Lung (tissue), 12 donors: ENCODE measurements around the gene NDUFA3. TPM values are rescaled to one million over a fixed set of nuclear protein-coding genes. Genes with fewer than 3 reads are reported as not detected.

Source experiments
- ATAC-seq: fragments of 200-7000 bp; cut with Tn5 transposase; one replicate; pipeline ENCODE4 v1.9.1; 2020; ENCODE audit warnings: moderate number of reproducible peaks; ENCODE audit not compliant: insufficient read depth, low FRiP score
- DNase-seq, 3 donors: peaks; one replicate each; pipeline ENCODE4 v3.0.0-alpha.2; 2013 to 2017
- H3K27ac ChIP-seq, 2 donors: one replicate each; pipeline ENCODE4 v1.5.1; 2013; ENCODE audit warnings: mild to moderate bottlenecking in 2 of 2, moderate library complexity in 2 of 2, control low read depth in 1 of 2, inconsistent platforms in 1 of 2, low read depth in 1 of 2, low read length in 1 of 2
- H3K27me3 ChIP-seq, 3 donors: one replicate each; pipeline ENCODE4 v1.5.1; 2013; ENCODE audit warnings: low read length in 2 of 3; ENCODE audit not compliant: control insufficient read depth in 3 of 3, insufficient read depth in 3 of 3
- H3K36me3 ChIP-seq, 4 donors: one replicate each; pipeline ENCODE4 v1.5.1; 2013; ENCODE audit warnings: low read length in 4 of 4, mild to moderate bottlenecking in 1 of 4, moderate library complexity in 1 of 4; ENCODE audit not compliant: control insufficient read depth in 4 of 4, insufficient read depth in 4 of 4
- H3K4me1 ChIP-seq, 5 donors: one replicate each; pipeline ENCODE4 v1.5.1; 2013; ENCODE audit warnings: low read length in 5 of 5, mild to moderate bottlenecking in 2 of 5, moderate library complexity in 1 of 5; ENCODE audit not compliant: control insufficient read depth in 5 of 5, insufficient read depth in 5 of 5
- H3K4me3 ChIP-seq: one replicate; pipeline ENCODE4 v1.5.1; 2013; ENCODE audit warnings: mild to moderate bottlenecking, control low read depth, moderate library complexity
- H3K9ac ChIP-seq, 2 donors: one replicate each; pipeline ENCODE4 v1.5.1; 2013; ENCODE audit warnings: low read length in 2 of 2, control low read depth in 1 of 2; ENCODE audit not compliant: insufficient read depth in 1 of 2
- H3K9me3 ChIP-seq, 4 donors: one replicate each; pipeline ENCODE4 v1.5.1; 2013; ENCODE audit warnings: low read length in 3 of 4, mild to moderate bottlenecking in 1 of 4, moderate library complexity in 1 of 4; ENCODE audit not compliant: control insufficient read depth in 4 of 4, insufficient read depth in 3 of 4
- CTCF ChIP-seq: IDR thresholded peaks from 2 replicates; pipeline ENCODE4 v1.5.1; 2012; ENCODE audit warnings: mild to moderate bottlenecking; ENCODE audit errors: control extremely low read depth, extremely low read depth
- WGBS, 2 donors: extraction: QIAGEN DNeasy Blood & Tissue Kit; methylation state at CpG; one replicate each; pipeline ENCODE4 v1.1.7; 2013; 5-methylcytosine and 5-hydroxymethylcytosine counted together
- polyA plus RNA-seq, 2 donors: library from polyadenylated mRNA; stranded (reverse); fragments of 200-250 nt; gene quantifications; one replicate each; pipeline ENCODE4 v1.2.1, GENCODE V29; 2013
- total RNA-seq, 2 donors: library from RNA; depleted of rRNA in 1 of 2; stranded (reverse); fragments of >200 nt in 1 of 2; gene quantifications; one replicate each; pipeline ENCODE4 v1.2.1, GENCODE V29; 2014 to 2021
- donor health status: control.
- donor health status: control.
- donor health status: Bipolar disorder and iron deficiency.
- donor health status: healthy.
- donor health status: DM: yes; HTN: yes; CAD: no.

The NDUFA3 gene
- total and polyA plus RNA-seq, 4 donors = 12.8 to 548 (median 116) TPM

DNA sequence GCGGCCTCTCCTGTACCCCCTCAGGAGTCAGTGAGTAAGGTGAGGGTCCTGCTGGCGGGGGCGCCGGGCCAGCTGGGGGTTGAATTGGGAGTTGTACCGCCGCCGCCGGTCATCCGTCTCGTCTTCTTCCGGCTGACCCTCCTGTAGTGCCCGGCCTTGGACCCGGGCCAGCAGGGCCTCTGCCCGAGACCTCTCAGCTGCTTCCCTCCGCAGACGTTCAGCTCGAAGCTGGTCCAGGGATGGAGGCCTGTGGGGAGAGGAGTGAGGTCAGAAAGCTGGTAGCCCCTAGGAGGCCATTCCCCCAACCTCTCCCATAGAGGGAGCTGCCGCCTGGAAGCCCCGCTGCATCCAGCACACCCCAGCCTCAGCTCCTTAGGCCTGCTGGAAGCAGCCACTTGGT, 53.0 kb downstream of the NDUFA3 start:
- no peak for TF ChIP-seq CTCF
- peaks cover 4 to 14% (median 7%) of the 10 kb centered on the region in 5 donors for H3K4me1 ChIP-seq
- H3K27me3 ChIP-seq = no peaks in the 10 kb centered on the region
- no peak overlapping the region for H3K9ac ChIP-seq
- H3K4me3 ChIP-seq = no peak overlapping the region
- no peak for ATAC-seq
- H3K36me3 ChIP-seq = peaks cover 9 to 62% (median 23%) of the 10 kb centered on the region in 4 donors
- H3K9me3 ChIP-seq = no peaks in the 10 kb centered on the region
- peak overlapping the region in 1 of 2 donors; percentile 7 for H3K27ac ChIP-seq
- no peak for DNase-seq
- WGBS, 2 donors = 73 to 81% methylated on average over 19 of the region's 19 CpGs

DNA sequence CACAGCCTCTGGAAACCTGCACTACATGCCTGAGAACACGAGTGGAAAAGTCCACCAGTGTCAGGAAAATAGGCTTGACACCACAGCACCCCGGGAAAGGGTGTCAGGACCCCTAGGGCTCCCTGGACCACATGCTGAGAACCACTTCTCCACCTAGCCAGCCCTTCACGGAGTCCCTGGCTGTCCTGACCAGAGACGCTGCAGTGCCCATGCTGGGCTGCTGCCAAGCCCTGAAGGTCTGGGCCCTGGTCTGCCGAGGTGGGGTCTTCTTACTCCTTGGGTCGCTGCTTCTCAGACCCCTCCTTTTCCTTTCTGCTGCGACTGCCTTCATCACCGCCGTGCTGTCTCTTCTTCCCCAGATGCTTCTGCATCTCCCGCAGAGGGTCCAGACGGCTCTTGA, 53.8 kb downstream of the NDUFA3 start:
- H3K4me3 ChIP-seq = no peak overlapping the region
- peaks cover 4 to 20% (median 9%) of the 10 kb centered on the region in 5 donors for H3K4me1 ChIP-seq
- no peaks in the 10 kb centered on the region for H3K27me3 ChIP-seq
- no peak overlapping the region for H3K9ac ChIP-seq
- H3K36me3 ChIP-seq = peaks cover 9 to 58% (median 18%) of the 10 kb centered on the region in 4 donors
- no peak for TF ChIP-seq CTCF
- ATAC-seq (no peak), DNase-seq (no peak)
- H3K27ac ChIP-seq = no peak overlapping the region
- H3K9me3 ChIP-seq = no peaks in the 10 kb centered on the region
- WGBS, 2 donors = 84 to 89% methylated on average over 8 to 11 of the region's 11 CpGs

DNA sequence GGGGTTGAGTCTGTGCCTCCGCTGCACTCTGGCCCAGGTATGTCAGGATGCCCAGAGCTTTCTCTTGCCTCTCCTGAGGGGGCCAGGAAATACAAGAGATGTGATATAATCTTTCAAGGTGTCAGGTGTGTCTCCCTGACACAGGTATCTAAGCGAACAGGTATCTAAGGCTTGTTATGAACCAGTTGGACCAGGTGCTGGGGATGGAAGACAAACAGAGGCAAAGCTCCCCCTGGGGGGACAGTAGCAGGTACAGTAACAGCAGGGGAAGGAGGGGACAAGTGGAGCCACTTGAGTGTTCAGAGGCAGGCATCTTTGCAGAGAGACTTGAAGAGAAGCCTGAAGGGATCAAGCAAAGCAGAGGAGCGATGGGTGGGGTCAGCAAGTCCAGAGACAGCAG, 54.3 kb downstream of the NDUFA3 start:
- peaks cover 9 to 53% (median 14%) of the 10 kb centered on the region in 4 donors for H3K36me3 ChIP-seq
- DNase-seq (no peak), ATAC-seq (no peak)
- H3K27me3 ChIP-seq = no peaks in the 10 kb centered on the region
- 92 to 94% methylated on average over 3 of the region's 3 CpGs for WGBS, 2 donors
- no peak for TF ChIP-seq CTCF
- no peak overlapping the region for H3K4me3 ChIP-seq
- peaks cover 4 to 20% (median 9%) of the 10 kb centered on the region in 5 donors for H3K4me1 ChIP-seq
- H3K9me3 ChIP-seq = no peaks in the 10 kb centered on the region
- no peak overlapping the region for H3K27ac ChIP-seq
- no peak overlapping the region for H3K9ac ChIP-seq

Other genes starting within 250 kb of the NDUFA3 start
- gene MYADM, start 235.0 kb upstream of the NDUFA3 start, total RNA-seq = 100 to 1,000 TPM in 1 of 2 donors, 10 to 100 TPM in 1; 52.5 to 245 TPM
- gene MYADM, start 235.0 kb upstream of the NDUFA3 start, polyA plus RNA-seq = 100 to 1,000 TPM in 1 of 2 donors, 10 to 100 TPM in 1; 48.5 to 106 TPM
- under 1 TPM; 0.18 to 0.63 TPM for gene PRKCG, start 220.7 kb upstream of the NDUFA3 start, total RNA-seq
- gene PRKCG, start 220.7 kb upstream of the NDUFA3 start, polyA plus RNA-seq = under 1 TPM in 1 of 2 donors, not detected in 1; 0.02 TPM
- not detected for gene CACNG7, start 193.6 kb upstream of the NDUFA3 start, total RNA-seq
- not detected for gene CACNG7, start 193.6 kb upstream of the NDUFA3 start, polyA plus RNA-seq
- under 1 TPM in 1 of 2 donors, not detected in 1; 0.15 TPM for gene CACNG8, start 139.9 kb upstream of the NDUFA3 start, total RNA-seq
- gene CACNG8, start 139.9 kb upstream of the NDUFA3 start, polyA plus RNA-seq = under 1 TPM; 0.01 to 0.06 TPM
- 1 to 10 TPM; 4.1 to 8.6 TPM for gene CACNG6, start 111.2 kb upstream of the NDUFA3 start, total RNA-seq
- gene CACNG6, start 111.2 kb upstream of the NDUFA3 start, polyA plus RNA-seq = 1 to 10 TPM; 2.4 to 3.4 TPM
- gene VSTM1, start 39.0 kb upstream of the NDUFA3 start, total RNA-seq = 1 to 10 TPM; 1.4 to 3.6 TPM
- 1 to 10 TPM in 1 of 2 donors, not detected in 1; 4.5 TPM for gene VSTM1, start 39.0 kb upstream of the NDUFA3 start, polyA plus RNA-seq
- gene TARM1, start 21.5 kb upstream of the NDUFA3 start, total RNA-seq = under 1 TPM in 1 of 2 donors, not detected in 1; 0.71 TPM
- under 1 TPM in 1 of 2 donors, not detected in 1; 0.60 TPM for gene TARM1, start 21.5 kb upstream of the NDUFA3 start, polyA plus RNA-seq
- gene OSCAR, start 2.1 kb upstream of the NDUFA3 start, total RNA-seq = 10 to 100 TPM in 1 of 2 donors, 1 to 10 TPM in 1; 4.4 to 77.4 TPM
- gene OSCAR, start 2.1 kb upstream of the NDUFA3 start, polyA plus RNA-seq = 10 to 100 TPM; 25.8 to 73.0 TPM
- 10 to 100 TPM; 12.1 to 25.5 TPM for gene TFPT, start 12.8 kb downstream of the NDUFA3 start, total RNA-seq
- 10 to 100 TPM; 19.8 to 32.9 TPM for gene TFPT, start 12.8 kb downstream of the NDUFA3 start, polyA plus RNA-seq
- 10 to 100 TPM; 34.1 to 54.0 TPM for gene PRPF31, start 12.9 kb downstream of the NDUFA3 start, total RNA-seq
- gene PRPF31, start 12.9 kb downstream of the NDUFA3 start, polyA plus RNA-seq = 10 to 100 TPM; 49.4 to 54.1 TPM
- gene CNOT3, start 34.9 kb downstream of the NDUFA3 start, total RNA-seq = 10 to 100 TPM; 23.5 to 40.4 TPM
- 10 to 100 TPM; 26.5 to 31.2 TPM for gene CNOT3, start 34.9 kb downstream of the NDUFA3 start, polyA plus RNA-seq
- gene LENG1, start 56.9 kb downstream of the NDUFA3 start, total RNA-seq = 1 to 10 TPM; 3.8 to 8.5 TPM
- gene LENG1, start 56.9 kb downstream of the NDUFA3 start, polyA plus RNA-seq = 10 to 100 TPM in 1 of 2 donors, 1 to 10 TPM in 1; 7.9 to 17.1 TPM
- 10 to 100 TPM; 40.8 to 81.0 TPM for gene TMC4, start 70.3 kb downstream of the NDUFA3 start, total RNA-seq
- 10 to 100 TPM; 26.1 to 26.9 TPM for gene TMC4, start 70.3 kb downstream of the NDUFA3 start, polyA plus RNA-seq
- gene MBOAT7, start 86.7 kb downstream of the NDUFA3 start, total RNA-seq = 10 to 100 TPM; 54.0 to 92.6 TPM
- gene MBOAT7, start 86.7 kb downstream of the NDUFA3 start, polyA plus RNA-seq = 100 to 1,000 TPM in 1 of 2 donors, 10 to 100 TPM in 1; 39.0 to 154 TPM
- gene TSEN34, start 88.5 kb downstream of the NDUFA3 start, total RNA-seq = 10 to 100 TPM; 44.5 to 65.8 TPM
- gene TSEN34, start 88.5 kb downstream of the NDUFA3 start, polyA plus RNA-seq = 100 to 1,000 TPM in 1 of 2 donors, 10 to 100 TPM in 1; 38.0 to 102 TPM
- 1,000 to 10,000 TPM; 1,423 to 2,363 TPM for gene RPS9, start 98.0 kb downstream of the NDUFA3 start, total RNA-seq
- 1,000 to 10,000 TPM; 3,202 to 3,651 TPM for gene RPS9, start 98.0 kb downstream of the NDUFA3 start, polyA plus RNA-seq
- 10 to 100 TPM; 23.0 to 88.0 TPM for gene LILRB3, start 120.2 kb downstream of the NDUFA3 start, total RNA-seq
- gene LILRB3, start 120.2 kb downstream of the NDUFA3 start, polyA plus RNA-seq = 100 to 1,000 TPM in 1 of 2 donors, 10 to 100 TPM in 1; 26.4 to 282 TPM
- 10 to 100 TPM in 1 of 2 donors, 1 to 10 TPM in 1; 5.3 to 25.0 TPM for gene LILRA6, start 139.9 kb downstream of the NDUFA3 start, total RNA-seq
- 10 to 100 TPM in 1 of 2 donors, 1 to 10 TPM in 1; 7.9 to 91.7 TPM for gene LILRA6, start 139.9 kb downstream of the NDUFA3 start, polyA plus RNA-seq
- gene LILRB5, start 154.4 kb downstream of the NDUFA3 start, total RNA-seq = 1 to 10 TPM; 2.2 to 5.8 TPM
- gene LILRB5, start 154.4 kb downstream of the NDUFA3 start, polyA plus RNA-seq = 1 to 10 TPM; 3.2 to 3.8 TPM
- gene LILRB2, start 178.3 kb downstream of the NDUFA3 start, total RNA-seq = 10 to 100 TPM in 1 of 2 donors, 1 to 10 TPM in 1; 9.1 to 44.7 TPM
- gene LILRB2, start 178.3 kb downstream of the NDUFA3 start, polyA plus RNA-seq = 100 to 1,000 TPM in 1 of 2 donors, 10 to 100 TPM in 1; 11.0 to 202 TPM
- gene LILRA5, start 210.3 kb downstream of the NDUFA3 start, total RNA-seq = 10 to 100 TPM in 1 of 2 donors, 1 to 10 TPM in 1; 5.9 to 41.2 TPM
- 100 to 1,000 TPM in 1 of 2 donors, 10 to 100 TPM in 1; 11.2 to 262 TPM for gene LILRA5, start 210.3 kb downstream of the NDUFA3 start, polyA plus RNA-seq
- gene LILRA4, start 236.3 kb downstream of the NDUFA3 start, total RNA-seq = 1 to 10 TPM in 1 of 2 donors, under 1 TPM in 1; 0.60 to 1.4 TPM
- under 1 TPM; 0.08 to 0.46 TPM for gene LILRA4, start 236.3 kb downstream of the NDUFA3 start, polyA plus RNA-seq